HepG2 (cell line): Measurements from ENCODE around the gene TOMM20. TPM values are rescaled to one million over a fixed set of nuclear protein-coding genes. Genes with fewer than 3 reads are reported as not detected.

Experiments
- ARID2 ChIP-seq: sonication (generic); formaldehyde crosslinking; IDR thresholded peaks from 2 replicates; pipeline ENCODE4 v1.8.1; 2022; ENCODE audit warnings: mild to moderate bottlenecking, missing genetic modification reagents, borderline replicate concordance
- ARNT ChIP-seq: fragments of 450-650 bp; IDR thresholded peaks from 2 replicates; pipeline ENCODE4 v1.6.1; 2017
- MTF1 ChIP-seq: sonication (generic); formaldehyde crosslinking; IDR thresholded peaks from 2 replicates; pipeline ENCODE4 v1.5.0; 2020; ENCODE audit warnings: missing genetic modification reagents
- NRL ChIP-seq: sonication (generic); formaldehyde crosslinking; IDR thresholded peaks from 2 replicates; pipeline ENCODE4 v1.5.0; 2020; ENCODE audit warnings: missing genetic modification reagents, mild to moderate bottlenecking, moderate library complexity, borderline replicate concordance
- POLR2G ChIP-seq: fragments of 200-400 bp; formaldehyde crosslinking; IDR thresholded peaks from 2 replicates; pipeline ENCODE4 v1.6.1; 2018; ENCODE audit warnings: mild to moderate bottlenecking, low read depth, low read length, moderate library complexity
- SMARCE1 ChIP-seq: fragments of 450-650 bp; IDR thresholded peaks from 2 replicates; pipeline ENCODE4 v1.6.1; 2017; ENCODE audit warnings: borderline replicate concordance
- TP53 ChIP-seq: sonication (generic); formaldehyde crosslinking; conservative IDR thresholded peaks from 2 replicates; pipeline ENCODE4 v1.4.0; 2020; ENCODE audit warnings: missing genetic modification reagents
- ZBTB14 ChIP-seq: sonication (generic); formaldehyde crosslinking; IDR thresholded peaks from 2 replicates; pipeline ENCODE4 v1.4.0; 2020; ENCODE audit warnings: missing genetic modification reagents
- ZBTB8A ChIP-seq: sonication (generic); formaldehyde crosslinking; IDR thresholded peaks from 2 replicates; pipeline ENCODE4 v1.4.0; 2020; ENCODE audit warnings: mild to moderate bottlenecking, low read depth, missing genetic modification reagents, borderline replicate concordance
- ZFP1 ChIP-seq: IDR thresholded peaks from 2 replicates; pipeline ENCODE4 v1.6.1; 2016
- ZFP36L2 ChIP-seq: sonication (generic); formaldehyde crosslinking; IDR thresholded peaks from 2 replicates; pipeline ENCODE4 v1.4.0; 2020; ENCODE audit warnings: missing genetic modification reagents
- ZNF282 ChIP-seq: fragments of 450-650 bp; IDR thresholded peaks from 2 replicates; pipeline ENCODE4 v1.6.1; 2018; ENCODE audit not compliant: partially characterized antibody
- ZNF724P ChIP-seq: sonication (generic); formaldehyde crosslinking; IDR thresholded peaks from 2 replicates; pipeline ENCODE4 v1.8.0; 2022; ENCODE audit warnings: missing genetic modification reagents, borderline replicate concordance
- polyA plus RNA-seq, 8 experiments: library from polyadenylated mRNA; depleted of rRNA in 3 of 8; stranded (reverse) in 7 of 8; unstranded in 1 of 8; fragments of >200 nt; fragmentation: Illumina TruSeq in 4 of 8; extraction: Trizol in 4 of 8; gene quantifications; 2 replicates each; pipeline versions ENCODE4 v1.2.1 to v1.2.3, GENCODE V29; 2011 to 2016; ENCODE audit warnings: low read depth in 4 of 8, missing spikeins in 1 of 8, mixed read lengths in 1 of 8; ENCODE audit not compliant: insufficient read depth in 1 of 8
- total RNA-seq, 5 experiments: library from RNA; depleted of rRNA; stranded (reverse); fragments of >200 nt; fragmentation: Illumina TruSeq; extraction: Trizol; gene quantifications; 2 replicates each; pipeline ENCODE4 v1.2.3, GENCODE V29; 2016; ENCODE audit warnings: low read depth in 1 of 5
- TF ChIP-seq, protein P1 (sequence below): sonication (generic); formaldehyde crosslinking; IDR thresholded peaks from 2 replicates; pipeline ENCODE4 v1.4.0; 2020; ENCODE audit warnings: missing genetic modification reagents, low read depth, mild to moderate bottlenecking, borderline replicate concordance
- TF ChIP-seq, protein P2 (sequence below): sonication (generic); formaldehyde crosslinking; IDR thresholded peaks from 2 replicates; pipeline ENCODE4 v1.5.0; 2020; ENCODE audit warnings: mild to moderate bottlenecking, missing genetic modification reagents, borderline replicate concordance
- TF ChIP-seq, protein P3 (sequence below): sonication (generic); formaldehyde crosslinking; IDR thresholded peaks from 2 replicates; pipeline ENCODE4 v1.4.0; 2020; ENCODE audit warnings: missing genetic modification reagents, borderline replicate concordance

The TOMM20 gene
- total and polyA plus RNA-seq, 2 of the 13 experiments (the other 11 are each of a cell fraction or from before 2014, with no cell fraction given) = 153 to 376 TPM

GRCh38 chr1:235074523-235075047 lies 54.1 kb downstream of the TOMM20 start (continued):
- TF ChIP-seq POLR2G = no peak
- no peak for TF ChIP-seq ZFP36L2 (CRISPR knock-in tag)
- no peak for TF ChIP-seq ZNF282
- TF ChIP-seq MTF1 (CRISPR knock-in tag) = no peak
- no peak for TF ChIP-seq ZNF724P (CRISPR knock-in tag)
- no peak for TF ChIP-seq ARNT
- TF ChIP-seq SMARCE1 = no peak
- no peak; the same call in 1 of the 2 replicates for TF ChIP-seq NRL (CRISPR knock-in tag)
- no peak; the same call in 1 of the 2 replicates for TF ChIP-seq ZFP1 (CRISPR knock-in tag)
- no peak for TF ChIP-seq ZBTB8A
- TF ChIP-seq, protein P1, sequence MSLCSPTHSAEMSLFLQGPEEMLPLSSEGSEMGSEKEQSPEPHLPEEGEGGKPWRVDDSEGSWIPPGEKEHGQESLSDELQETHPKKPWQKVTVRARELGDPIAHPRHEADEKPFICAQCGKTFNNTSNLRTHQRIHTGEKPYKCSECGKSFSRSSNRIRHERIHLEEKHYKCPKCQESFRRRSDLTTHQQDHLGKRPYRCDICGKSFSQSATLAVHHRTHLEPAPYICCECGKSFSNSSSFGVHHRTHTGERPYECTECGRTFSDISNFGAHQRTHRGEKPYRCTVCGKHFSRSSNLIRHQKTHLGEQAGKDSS (CRISPR knock-in tag) = no peak
- TF ChIP-seq, protein P2, sequence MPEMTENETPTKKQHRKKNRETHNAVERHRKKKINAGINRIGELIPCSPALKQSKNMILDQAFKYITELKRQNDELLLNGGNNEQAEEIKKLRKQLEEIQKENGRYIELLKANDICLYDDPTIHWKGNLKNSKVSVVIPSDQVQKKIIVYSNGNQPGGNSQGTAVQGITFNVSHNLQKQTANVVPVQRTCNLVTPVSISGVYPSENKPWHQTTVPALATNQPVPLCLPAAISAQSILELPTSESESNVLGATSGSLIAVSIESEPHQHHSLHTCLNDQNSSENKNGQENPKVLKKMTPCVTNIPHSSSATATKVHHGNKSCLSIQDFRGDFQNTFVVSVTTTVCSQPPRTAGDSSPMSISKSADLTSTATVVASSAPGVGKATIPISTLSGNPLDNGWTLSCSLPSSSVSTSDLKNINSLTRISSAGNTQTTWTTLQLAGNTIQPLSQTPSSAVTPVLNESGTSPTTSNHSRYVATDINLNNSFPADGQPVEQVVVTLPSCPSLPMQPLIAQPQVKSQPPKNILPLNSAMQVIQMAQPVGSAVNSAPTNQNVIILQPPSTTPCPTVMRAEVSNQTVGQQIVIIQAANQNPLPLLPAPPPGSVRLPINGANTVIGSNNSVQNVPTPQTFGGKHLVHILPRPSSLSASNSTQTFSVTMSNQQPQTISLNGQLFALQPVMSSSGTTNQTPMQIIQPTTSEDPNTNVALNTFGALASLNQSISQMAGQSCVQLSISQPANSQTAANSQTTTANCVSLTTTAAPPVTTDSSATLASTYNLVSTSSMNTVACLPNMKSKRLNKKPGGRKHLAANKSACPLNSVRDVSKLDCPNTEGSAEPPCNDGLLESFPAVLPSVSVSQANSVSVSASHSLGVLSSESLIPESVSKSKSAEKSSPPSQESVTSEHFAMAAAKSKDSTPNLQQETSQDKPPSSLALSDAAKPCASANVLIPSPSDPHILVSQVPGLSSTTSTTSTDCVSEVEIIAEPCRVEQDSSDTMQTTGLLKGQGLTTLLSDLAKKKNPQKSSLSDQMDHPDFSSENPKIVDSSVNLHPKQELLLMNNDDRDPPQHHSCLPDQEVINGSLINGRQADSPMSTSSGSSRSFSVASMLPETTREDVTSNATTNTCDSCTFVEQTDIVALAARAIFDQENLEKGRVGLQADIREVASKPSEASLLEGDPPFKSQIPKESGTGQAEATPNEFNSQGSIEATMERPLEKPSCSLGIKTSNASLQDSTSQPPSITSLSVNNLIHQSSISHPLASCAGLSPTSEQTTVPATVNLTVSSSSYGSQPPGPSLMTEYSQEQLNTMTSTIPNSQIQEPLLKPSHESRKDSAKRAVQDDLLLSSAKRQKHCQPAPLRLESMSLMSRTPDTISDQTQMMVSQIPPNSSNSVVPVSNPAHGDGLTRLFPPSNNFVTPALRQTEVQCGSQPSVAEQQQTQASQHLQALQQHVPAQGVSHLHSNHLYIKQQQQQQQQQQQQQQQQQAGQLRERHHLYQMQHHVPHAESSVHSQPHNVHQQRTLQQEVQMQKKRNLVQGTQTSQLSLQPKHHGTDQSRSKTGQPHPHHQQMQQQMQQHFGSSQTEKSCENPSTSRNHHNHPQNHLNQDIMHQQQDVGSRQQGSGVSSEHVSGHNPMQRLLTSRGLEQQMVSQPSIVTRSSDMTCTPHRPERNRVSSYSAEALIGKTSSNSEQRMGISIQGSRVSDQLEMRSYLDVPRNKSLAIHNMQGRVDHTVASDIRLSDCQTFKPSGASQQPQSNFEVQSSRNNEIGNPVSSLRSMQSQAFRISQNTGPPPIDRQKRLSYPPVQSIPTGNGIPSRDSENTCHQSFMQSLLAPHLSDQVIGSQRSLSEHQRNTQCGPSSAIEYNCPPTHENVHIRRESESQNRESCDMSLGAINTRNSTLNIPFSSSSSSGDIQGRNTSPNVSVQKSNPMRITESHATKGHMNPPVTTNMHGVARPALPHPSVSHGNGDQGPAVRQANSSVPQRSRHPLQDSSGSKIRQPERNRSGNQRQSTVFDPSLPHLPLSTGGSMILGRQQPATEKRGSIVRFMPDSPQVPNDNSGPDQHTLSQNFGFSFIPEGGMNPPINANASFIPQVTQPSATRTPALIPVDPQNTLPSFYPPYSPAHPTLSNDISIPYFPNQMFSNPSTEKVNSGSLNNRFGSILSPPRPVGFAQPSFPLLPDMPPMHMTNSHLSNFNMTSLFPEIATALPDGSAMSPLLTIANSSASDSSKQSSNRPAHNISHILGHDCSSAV (CRISPR knock-in tag) = no peak
- TF ChIP-seq ZBTB14 = no peak
- TF ChIP-seq ARID2 (CRISPR knock-in tag) = no peak; the same call in 1 of the 2 replicates
- TF ChIP-seq, protein P3, sequence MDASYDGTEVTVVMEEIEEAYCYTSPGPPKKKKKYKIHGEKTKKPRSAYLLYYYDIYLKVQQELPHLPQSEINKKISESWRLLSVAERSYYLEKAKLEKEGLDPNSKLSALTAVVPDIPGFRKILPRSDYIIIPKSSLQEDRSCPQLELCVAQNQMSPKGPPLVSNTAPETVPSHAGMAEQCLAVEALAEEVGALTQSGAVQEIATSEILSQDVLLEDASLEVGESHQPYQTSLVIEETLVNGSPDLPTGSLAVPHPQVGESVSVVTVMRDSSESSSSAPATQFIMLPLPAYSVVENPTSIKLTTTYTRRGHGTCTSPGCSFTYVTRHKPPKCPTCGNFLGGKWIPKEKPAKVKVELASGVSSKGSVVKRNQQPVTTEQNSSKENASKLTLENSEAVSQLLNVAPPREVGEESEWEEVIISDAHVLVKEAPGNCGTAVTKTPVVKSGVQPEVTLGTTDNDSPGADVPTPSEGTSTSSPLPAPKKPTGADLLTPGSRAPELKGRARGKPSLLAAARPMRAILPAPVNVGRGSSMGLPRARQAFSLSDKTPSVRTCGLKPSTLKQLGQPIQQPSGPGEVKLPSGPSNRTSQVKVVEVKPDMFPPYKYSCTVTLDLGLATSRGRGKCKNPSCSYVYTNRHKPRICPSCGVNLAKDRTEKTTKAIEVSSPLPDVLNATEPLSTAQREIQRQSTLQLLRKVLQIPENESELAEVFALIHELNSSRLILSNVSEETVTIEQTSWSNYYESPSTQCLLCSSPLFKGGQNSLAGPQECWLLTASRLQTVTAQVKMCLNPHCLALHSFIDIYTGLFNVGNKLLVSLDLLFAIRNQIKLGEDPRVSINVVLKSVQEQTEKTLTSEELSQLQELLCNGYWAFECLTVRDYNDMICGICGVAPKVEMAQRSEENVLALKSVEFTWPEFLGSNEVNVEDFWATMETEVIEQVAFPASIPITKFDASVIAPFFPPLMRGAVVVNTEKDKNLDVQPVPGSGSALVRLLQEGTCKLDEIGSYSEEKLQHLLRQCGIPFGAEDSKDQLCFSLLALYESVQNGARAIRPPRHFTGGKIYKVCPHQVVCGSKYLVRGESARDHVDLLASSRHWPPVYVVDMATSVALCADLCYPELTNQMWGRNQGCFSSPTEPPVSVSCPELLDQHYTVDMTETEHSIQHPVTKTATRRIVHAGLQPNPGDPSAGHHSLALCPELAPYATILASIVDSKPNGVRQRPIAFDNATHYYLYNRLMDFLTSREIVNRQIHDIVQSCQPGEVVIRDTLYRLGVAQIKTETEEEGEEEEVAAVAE = peak; percentile 5; the same call in 1 of the 2 replicates
- no peak for TF ChIP-seq TP53 (CRISPR knock-in tag)
